Large intestine (tissue), 3 donors: Measurements from ENCODE around the gene CDHR4. TPM values are rescaled to one million over a fixed set of nuclear protein-coding genes. Genes with fewer than 3 reads are reported as not detected.
"Not testable (repeated sequence)": the region's sequence is repeated elsewhere in the genome, so short reads cannot be mapped to it uniquely, and the experiment has no call there.

Source experiments
- DNase-seq, 2 donors: peaks; one replicate each; pipeline versions ENCODE4 v3.0.0 to v3.0.0-alpha.2; 2013
- H3K27ac ChIP-seq: one replicate; pipeline ENCODE4 v1.5.1; 2013; ENCODE audit warnings: low read length
- H3K27me3 ChIP-seq: 2 replicates; pipeline ENCODE4 v1.6.1; 2013; ENCODE audit warnings: low read length; ENCODE audit not compliant: control insufficient read depth, insufficient read depth
- H3K36me3 ChIP-seq: 2 replicates; pipeline ENCODE4 v1.6.1; 2013; ENCODE audit warnings: low read length; ENCODE audit not compliant: control insufficient read depth, insufficient read depth
- H3K4me1 ChIP-seq: one replicate; pipeline ENCODE4 v1.6.1; 2013; ENCODE audit warnings: low read length; ENCODE audit not compliant: control insufficient read depth, insufficient read depth
- H3K4me3 ChIP-seq: one replicate; pipeline ENCODE4 v1.5.1; 2013; ENCODE audit warnings: low read length
- H3K9me3 ChIP-seq: one replicate; pipeline ENCODE4 v1.6.1; 2013; ENCODE audit warnings: mild to moderate bottlenecking, low read depth, low read length, moderate library complexity; ENCODE audit not compliant: control insufficient read depth
- WGBS: methylation state at CpG from one replicate; pipeline ENCODE4 v1.1.5; 2013; ENCODE audit warnings: low lambda C conversion rate; ENCODE audit not compliant: insufficient coverage; 5-methylcytosine and 5-hydroxymethylcytosine counted together
- polyA plus RNA-seq: library from polyadenylated mRNA; unstranded; fragments of 120-200 nt; gene quantifications from one replicate; pipeline ENCODE4 v1.2.1, GENCODE V29; 2013

Gene CDHR4
- polyA plus RNA-seq, 1 donor, result 0.10 TPM

DNA sequence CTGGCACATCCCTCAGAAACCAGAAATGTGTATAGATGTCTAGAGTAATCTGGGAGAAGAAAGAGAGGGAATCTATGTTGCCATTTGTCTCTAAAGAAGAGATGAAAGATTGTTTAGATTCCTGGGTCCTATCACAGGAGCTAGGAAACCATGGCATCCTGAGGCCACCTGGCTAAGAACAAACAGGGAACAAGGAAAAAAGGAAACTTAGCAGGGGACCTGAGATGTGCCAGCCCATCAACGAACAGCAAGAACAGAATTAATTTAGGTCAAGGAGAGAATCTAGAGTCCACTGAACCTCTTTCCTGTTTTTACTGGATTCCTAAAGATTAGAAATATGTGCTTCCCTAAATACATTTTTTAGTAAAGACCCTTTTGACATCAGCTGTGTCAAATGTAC lies 43.6 kb downstream of the CDHR4 start:
- H3K27me3 ChIP-seq, result no peaks in the 10 kb centered on the region
- no peak overlapping the region for H3K4me3 ChIP-seq
- H3K9me3 ChIP-seq, result no peaks in the 10 kb centered on the region
- DNase-seq, result no peak
- peaks cover under 1% of the 10 kb centered on the region for H3K4me1 ChIP-seq
- WGBS, result no CpG with 5 or more reads among the region's 1 CpG
- no peaks in the 10 kb centered on the region for H3K36me3 ChIP-seq
- no peak overlapping the region for H3K27ac ChIP-seq

DNA sequence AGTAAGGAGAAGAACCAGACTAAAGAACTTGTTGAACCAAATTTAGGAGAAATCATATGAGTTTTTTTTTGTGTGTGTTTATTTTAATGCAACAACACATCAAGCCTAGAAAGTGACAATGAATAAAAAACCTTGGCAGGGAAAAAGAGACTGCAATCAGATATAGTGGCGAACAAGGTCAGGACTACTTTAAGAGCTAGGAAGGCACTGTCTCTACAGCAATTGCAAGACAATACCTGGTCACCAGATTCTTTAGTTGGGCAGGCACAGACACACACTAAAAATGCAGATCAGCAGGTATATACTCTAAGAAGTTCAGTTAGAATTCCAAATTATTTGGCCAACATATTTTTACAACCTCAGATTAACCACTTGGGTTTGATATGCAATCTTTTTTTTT lies 45.1 kb downstream of the CDHR4 start:
- Histone ChIP-seq H3K27me3 (no peaks in the 10 kb centered on the region), H3K9me3 (no peaks in the 10 kb centered on the region), H3K4me1 (peaks cover 4% of the 10 kb centered on the region), H3K4me3 (no peak overlapping the region), H3K36me3 (peaks cover 2% of the 10 kb centered on the region), H3K27ac (no peak overlapping the region)
- no peak for DNase-seq
- 100% methylated on average over 1 of the region's 1 CpG for WGBS

DNA sequence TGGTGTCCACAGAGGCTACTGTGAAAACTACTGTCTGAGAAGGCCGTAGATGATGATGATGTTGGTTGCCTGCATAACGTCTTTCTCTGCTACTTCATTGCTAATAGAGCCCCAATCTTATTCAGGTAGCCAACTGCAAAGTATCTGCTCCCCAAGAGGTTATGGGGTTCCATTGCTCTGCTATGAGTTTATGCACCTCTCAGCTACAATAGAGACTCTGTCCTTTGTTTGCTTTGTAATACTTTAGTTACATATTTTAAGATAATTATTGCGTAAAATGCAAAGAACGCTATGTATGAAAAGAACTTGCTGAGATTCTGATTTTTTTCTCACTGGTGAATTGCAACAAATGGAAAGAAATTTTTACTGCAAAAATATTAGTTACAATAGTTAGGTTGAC lies 48.2 kb downstream of the CDHR4 start:
- peak in 1 of 2 donors; percentile 33 for DNase-seq
- H3K36me3 ChIP-seq, result peaks cover 17% of the 10 kb centered on the region
- no CpG with 5 or more reads among the region's 4 CpGs for WGBS
- H3K4me1 ChIP-seq, result peaks cover 4% of the 10 kb centered on the region
- H3K27ac ChIP-seq, result peak overlapping the region; percentile 26
- H3K4me3 ChIP-seq, result no peak overlapping the region
- no peaks in the 10 kb centered on the region for H3K9me3 ChIP-seq
- no peaks in the 10 kb centered on the region for H3K27me3 ChIP-seq

DNA sequence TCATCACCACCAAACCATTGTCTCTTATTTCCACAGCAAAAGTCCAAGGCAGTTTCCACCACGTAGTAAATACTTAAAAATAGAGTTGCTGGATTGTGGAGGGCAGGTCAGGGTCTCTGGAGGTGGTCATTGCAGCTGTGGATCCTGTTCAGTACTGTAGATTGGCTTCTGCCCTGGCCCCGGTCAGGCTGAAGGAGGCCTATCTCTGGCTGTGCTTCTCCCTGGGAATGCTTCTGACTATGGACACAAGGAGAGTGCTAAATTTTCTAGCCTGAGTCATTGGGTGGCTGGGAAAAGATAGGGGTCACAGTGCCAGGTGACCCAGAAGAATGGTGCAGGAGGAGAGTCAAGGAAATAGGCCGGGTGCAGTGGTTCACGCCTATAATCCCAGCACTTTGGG lies 49.6 kb downstream of the CDHR4 start:
- no peak for DNase-seq
- Histone ChIP-seq H3K9me3 (no peaks in the 10 kb centered on the region), H3K4me3 (no peak overlapping the region), H3K36me3 (peaks cover 22% of the 10 kb centered on the region), H3K27me3 (no peaks in the 10 kb centered on the region), H3K27ac (no peak overlapping the region), H3K4me1 (peaks cover 4% of the 10 kb centered on the region)
- WGBS, result no CpG with 5 or more reads among the region's 4 CpGs

DNA sequence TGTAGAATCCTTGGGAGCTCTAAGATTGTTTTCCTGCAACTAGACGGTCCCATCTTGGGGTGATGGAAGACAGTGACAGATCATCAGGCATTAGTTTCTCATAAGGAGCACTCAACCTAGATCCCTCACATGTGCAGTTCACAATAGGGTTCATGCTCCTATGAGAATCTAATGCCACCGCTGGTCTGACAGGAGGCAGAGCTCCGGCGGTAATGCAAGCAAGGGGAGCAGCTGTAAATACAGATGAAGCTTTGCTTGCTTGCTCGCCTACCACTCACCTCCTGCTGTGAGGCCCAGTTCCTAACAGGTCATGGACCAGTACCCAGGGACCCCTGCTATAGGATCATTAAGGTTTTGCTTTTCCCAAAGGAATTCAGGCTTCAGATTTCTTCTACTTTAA lies 50.8 kb downstream of the CDHR4 start:
- not testable (repeated sequence) for H3K4me1 ChIP-seq, H3K9me3 ChIP-seq, DNase-seq, H3K4me3 ChIP-seq, H3K27ac ChIP-seq, H3K27me3 ChIP-seq
- no CpG with 5 or more reads among the region's 5 CpGs for WGBS
- H3K36me3 ChIP-seq, result peaks cover 22% of the 10 kb centered on the region

DNA sequence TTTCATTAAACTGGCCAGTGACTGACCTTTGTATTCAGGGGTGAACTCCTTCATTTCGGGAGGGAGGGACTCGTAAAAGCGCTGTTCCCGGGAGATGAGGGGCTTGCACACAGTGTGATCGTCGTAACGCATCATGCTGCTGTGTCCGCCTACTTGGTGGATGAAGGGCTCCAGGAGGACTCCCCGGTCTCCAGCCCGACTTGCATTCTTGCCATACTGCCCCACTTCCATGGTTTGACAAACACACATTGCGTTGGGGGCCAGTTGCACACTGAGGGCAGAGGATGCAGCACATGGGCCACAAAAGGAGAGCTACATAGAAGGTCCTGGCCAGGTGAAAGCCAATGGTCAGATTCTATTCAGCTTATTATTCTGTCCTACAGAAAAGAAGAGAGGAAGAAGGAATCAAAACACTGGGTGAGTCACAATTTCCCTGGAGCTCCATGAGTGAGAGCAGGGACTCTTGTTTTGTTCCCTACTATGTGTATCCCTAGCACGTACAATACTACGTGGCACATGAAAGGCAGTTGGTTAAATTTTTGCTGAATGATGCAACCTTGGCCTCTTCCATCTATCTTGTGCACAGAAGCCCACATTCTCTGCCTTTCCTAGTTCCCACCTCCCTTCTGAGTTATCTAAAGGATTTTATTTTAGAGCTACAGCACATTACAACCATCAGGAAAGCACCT lies 51.7 kb downstream of the CDHR4 start:
- Histone ChIP-seq H3K36me3 (peaks cover 25% of the 10 kb centered on the region), H3K27me3 (no peaks in the 10 kb centered on the region), H3K27ac (no peak overlapping the region), H3K9me3 (no peaks in the 10 kb centered on the region), H3K4me1 (peaks cover 4% of the 10 kb centered on the region), H3K4me3 (no peak overlapping the region)
- WGBS, result no CpG with 5 or more reads among the region's 13 CpGs
- no peak for DNase-seq

DNA sequence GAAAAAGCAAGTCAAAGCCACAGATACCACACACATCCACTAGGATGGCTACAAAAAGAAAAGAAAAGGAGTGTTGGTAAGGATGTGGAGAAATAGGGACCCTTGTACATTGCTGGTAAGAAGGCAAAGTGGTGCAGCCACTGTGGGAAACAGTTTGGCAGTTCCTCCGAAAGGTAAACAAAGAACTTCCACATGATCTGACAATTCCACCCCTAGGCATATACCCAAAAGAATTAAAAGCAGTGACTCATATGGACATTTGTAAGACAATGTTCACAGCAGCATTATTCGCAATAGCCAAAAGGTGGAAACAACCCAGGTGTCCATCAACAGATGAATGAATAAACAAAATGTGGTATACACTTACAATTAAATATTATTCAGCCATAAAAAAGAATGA lies 53.7 kb downstream of the CDHR4 start:
- peaks cover 29% of the 10 kb centered on the region for H3K36me3 ChIP-seq
- DNase-seq, result no peak

More for the DNA sequence above, 53.7 kb downstream of the CDHR4 start:
- WGBS, result no CpG with 5 or more reads among the region's 2 CpGs
- Histone ChIP-seq H3K4me1 (peaks cover 3% of the 10 kb centered on the region), H3K27ac (no peak overlapping the region), H3K27me3 (no peaks in the 10 kb centered on the region), H3K9me3 (no peaks in the 10 kb centered on the region), H3K4me3 (no peak overlapping the region)

Other genes with a start within 250 kb of the CDHR4 start
- gene BSN, start 245.4 kb downstream of the CDHR4 start, polyA plus RNA-seq, result 1.3 TPM
- gene APEH, start 125.5 kb downstream of the CDHR4 start, polyA plus RNA-seq, result 84.3 TPM
- gene MST1, start 110.4 kb downstream of the CDHR4 start, polyA plus RNA-seq, result 464 TPM
- gene RNF123, start 110.3 kb downstream of the CDHR4 start, polyA plus RNA-seq, result 35.6 TPM
- 1.3 TPM for gene AMIGO3, start 80.2 kb downstream of the CDHR4 start, polyA plus RNA-seq
- 17.8 TPM for gene GMPPB, start 75.9 kb downstream of the CDHR4 start, polyA plus RNA-seq
- 27.1 TPM for gene IP6K1, start 13.3 kb downstream of the CDHR4 start, polyA plus RNA-seq
- 4.6 TPM for gene INKA1, start 3.4 kb upstream of the CDHR4 start, polyA plus RNA-seq
- 60.4 TPM for gene UBA7, start 14.1 kb upstream of the CDHR4 start, polyA plus RNA-seq
- 7.4 TPM for gene TRAIP, start 56.7 kb upstream of the CDHR4 start, polyA plus RNA-seq
- gene CAMKV, start 70.0 kb upstream of the CDHR4 start, polyA plus RNA-seq, result 21.2 TPM
- 49.8 TPM for gene MST1R, start 104.0 kb upstream of the CDHR4 start, polyA plus RNA-seq
- gene MON1A, start 129.9 kb upstream of the CDHR4 start, polyA plus RNA-seq, result 19.5 TPM
- 153 TPM for gene RBM6, start 140.3 kb upstream of the CDHR4 start, polyA plus RNA-seq